HG02938 (cell line): ENCODE data around the gene AVL9.
"Not testable (repeated sequence)": the region's sequence is repeated elsewhere in the genome, so short reads cannot be mapped to it uniquely, and the experiment has no call there.

Source experiments
- ATAC-seq: cut with Tn5 transposase; IDR thresholded peaks from one replicate; pipeline ENCODE4 v1.9.1; 2021; ENCODE audit warnings: mild to moderate bottlenecking, moderate library complexity; ENCODE audit not compliant: unreplicated experiment

AVL9 gene

DNA sequence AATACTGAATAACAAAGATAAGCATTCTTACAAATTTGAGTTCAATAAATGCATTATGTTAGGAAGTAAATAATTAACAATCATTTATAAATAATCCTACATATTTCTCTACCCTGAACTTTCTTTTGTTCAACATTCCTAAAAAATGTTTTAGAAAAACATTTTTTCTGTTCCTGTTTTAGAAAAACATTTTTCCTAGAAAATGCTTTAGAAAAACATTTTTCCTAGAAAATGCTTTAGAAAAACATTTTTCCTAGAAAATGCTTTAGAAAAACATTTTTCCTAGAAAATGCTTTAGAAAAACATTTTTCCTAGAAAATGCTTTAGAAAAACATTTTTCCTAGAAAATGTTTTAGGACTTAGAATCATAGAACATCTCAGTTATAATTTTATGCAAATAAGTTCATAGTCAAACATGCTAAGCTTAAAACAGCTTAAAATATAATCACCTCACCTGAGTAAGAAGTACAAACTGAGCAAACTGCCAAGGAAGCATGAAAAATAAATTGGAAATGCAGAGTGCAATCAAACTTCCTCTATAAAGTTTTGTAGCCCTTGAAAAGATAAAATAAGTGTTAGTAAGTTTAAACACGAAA, 139.6 kb downstream of the AVL9 start:
- not testable (repeated sequence) for ATAC-seq

DNA sequence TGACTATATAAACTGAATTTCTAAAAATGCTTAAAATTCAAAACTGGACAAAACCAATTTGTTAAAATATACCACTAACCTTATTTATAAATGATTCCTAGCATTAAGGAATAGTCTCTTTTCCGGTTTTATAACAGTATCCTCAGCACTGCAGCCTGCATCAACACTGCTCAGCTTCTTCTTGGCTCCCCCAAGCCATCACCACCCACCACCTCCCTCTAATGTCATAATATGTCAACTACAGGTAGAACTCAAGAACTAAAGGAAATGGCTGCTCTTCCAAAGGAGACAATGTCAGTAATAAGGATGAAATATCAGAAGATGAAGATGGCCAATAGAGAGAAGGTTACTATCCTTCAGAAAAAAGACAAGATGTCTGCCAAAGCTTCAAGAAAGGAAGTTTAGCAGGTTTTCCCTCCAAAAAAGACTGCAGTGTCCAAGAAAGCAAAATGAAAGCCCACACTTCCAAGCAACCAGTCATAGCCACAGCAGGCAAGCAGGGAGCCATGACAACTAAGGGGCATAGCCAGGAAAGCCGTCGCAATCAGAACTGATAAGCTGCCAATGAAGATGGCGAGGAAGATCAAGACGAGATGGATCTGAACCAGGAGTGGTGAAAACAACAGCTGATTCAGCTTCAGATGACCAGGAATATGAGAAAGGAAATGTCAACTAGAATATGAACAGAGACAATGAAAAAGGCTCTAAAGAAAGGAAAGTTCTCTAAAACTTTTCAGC, 141.6 kb downstream of the AVL9 start:
- ATAC-seq = not testable (repeated sequence)

DNA sequence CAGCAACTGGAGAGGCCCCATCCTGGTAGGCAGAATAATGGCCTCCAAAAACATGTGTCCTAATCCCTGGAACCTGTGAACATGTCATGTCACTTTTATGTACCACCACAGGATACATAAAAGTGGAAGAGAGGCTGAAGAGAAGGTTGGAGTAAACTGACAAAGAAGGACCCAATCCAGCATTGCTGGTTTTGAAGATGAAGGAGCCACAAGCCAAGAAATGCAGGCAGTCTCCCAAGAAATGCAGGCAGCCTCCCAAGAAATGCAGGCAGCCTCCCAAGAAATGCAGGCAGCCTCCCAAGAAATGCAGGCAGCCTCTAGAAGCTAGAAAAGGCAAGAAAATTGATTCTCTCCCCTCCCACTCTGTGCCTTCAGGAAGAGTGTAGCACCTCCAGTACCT, 142.3 kb downstream of the AVL9 start:
- ATAC-seq = not testable (repeated sequence)
